22Rv1 (cell line): ENCODE measurements around the gene NBEAL2.
"Not testable (repeated sequence)": the region's sequence is repeated elsewhere in the genome, so short reads cannot be mapped to it uniquely, and the experiment has no call there.

Experiments
- CTCF ChIP-seq: fragments of 450-650 bp; IDR thresholded peaks from 2 replicates; pipeline ENCODE4 v1.5.1; 2017; ENCODE audit warnings: mild to moderate bottlenecking
- ZFX ChIP-seq: fragments of 450-650 bp; IDR thresholded peaks from 2 replicates; pipeline ENCODE4 v1.6.1; 2017; ENCODE audit warnings: antibody characterized with exemption, borderline replicate concordance

GRCh38 chr3:47037302-47037701 is 57.8 kb downstream of the NBEAL2 start:
- TF ChIP-seq CTCF, ZFX: not testable (repeated sequence)
